Smooth muscle cell (in vitro differentiated cells): Measurements from ENCODE around the gene EPC1. TPM values are rescaled to one million over a fixed set of nuclear protein-coding genes. Genes with fewer than 3 reads are reported as not detected.
"Not testable (repeated sequence)": the region's sequence is repeated elsewhere in the genome, so short reads cannot be mapped to it uniquely, and the experiment has no call there.

ENCODE experiments used
- DNase-seq: peaks from one replicate; lab custom pipeline; 2025; ENCODE audit not compliant: unreplicated experiment; lab: John Stamatoyannopoulos, UW
- H2AFZ ChIP-seq: fragments of 200-600 bp; sonication (generic); 2 replicates; pipeline ENCODE4 v1.6.0; 2016; ENCODE audit warnings: antibody characterized with exemption, low read depth, mild to moderate bottlenecking
- H3F3A ChIP-seq: fragments of 200-600 bp; sonication (generic); 2 replicates; pipeline ENCODE4 v1.6.0; 2017; ENCODE audit warnings: antibody characterized with exemption, low read depth
- H3K27ac ChIP-seq: fragments of 200-600 bp; sonication (generic); 2 replicates; pipeline ENCODE4 v1.5.1; 2016; ENCODE audit warnings: low read depth, mild to moderate bottlenecking
- H3K27me3 ChIP-seq: fragments of 200-600 bp; sonication (generic); 2 replicates; pipeline ENCODE4 v1.6.1; 2016; ENCODE audit warnings: low read depth, mild to moderate bottlenecking
- H3K36me3 ChIP-seq: fragments of 200-600 bp; sonication (generic); 2 replicates; pipeline ENCODE4 v1.5.1; 2016; ENCODE audit warnings: low read depth
- H3K4me1 ChIP-seq: fragments of 200-600 bp; sonication (generic); 2 replicates; pipeline ENCODE4 v1.5.1; 2016; ENCODE audit warnings: low read depth
- H3K4me2 ChIP-seq: fragments of 200-600 bp; sonication (generic); 2 replicates; pipeline ENCODE4 v1.6.0; 2016; ENCODE audit warnings: mild to moderate bottlenecking
- H3K4me3 ChIP-seq: fragments of 200-600 bp; sonication (generic); 2 replicates; pipeline ENCODE4 v1.5.1; 2016; ENCODE audit warnings: mild to moderate bottlenecking
- H3K79me2 ChIP-seq: fragments of 200-600 bp; sonication (generic); 2 replicates; pipeline ENCODE4 v1.6.0; 2016; ENCODE audit warnings: low read depth, mild to moderate bottlenecking
- H3K9ac ChIP-seq: fragments of 200-600 bp; sonication (generic); 2 replicates; pipeline ENCODE4 v1.6.0; 2016; ENCODE audit warnings: low read depth
- H3K9me3 ChIP-seq: fragments of 200-600 bp; sonication (generic); replicated peaks from 2 replicates; pipeline ENCODE4 v1.5.1; 2016; ENCODE audit warnings: low read depth
- H4K20me1 ChIP-seq: fragments of 200-600 bp; sonication (generic); 2 replicates; pipeline ENCODE4 v1.6.0; 2016; ENCODE audit warnings: low read depth
- WGBS: methylation state at CpG from one replicate; pipeline ENCODE4 v1.1.7; 2016; ENCODE audit warnings: low lambda C conversion rate; 5-methylcytosine and 5-hydroxymethylcytosine counted together
- polyA plus RNA-seq: library from polyadenylated mRNA; unstranded; fragments of >200 nt; fragmentation: Nextera tagmentation; extraction: Ambion mirVana; gene quantifications from 2 replicates; pipeline ENCODE4 v1.2.1, GENCODE V29; 2016
- total RNA-seq: library from RNA; depleted of rRNA; stranded (reverse); fragments of >200 nt; gene quantifications from 2 replicates; pipeline ENCODE4 v1.2.3, GENCODE V29; 2014
- TF ChIP-seq, protein P1 (sequence below): fragments of 200-600 bp; sonication (generic); IDR thresholded peaks from 2 replicates; pipeline ENCODE4 v1.5.1; 2017; ENCODE audit warnings: borderline replicate concordance, mild to moderate bottlenecking, antibody characterized with exemption; ENCODE audit not compliant: insufficient read depth, poor library complexity, severe bottlenecking

The EPC1 gene, protein sequence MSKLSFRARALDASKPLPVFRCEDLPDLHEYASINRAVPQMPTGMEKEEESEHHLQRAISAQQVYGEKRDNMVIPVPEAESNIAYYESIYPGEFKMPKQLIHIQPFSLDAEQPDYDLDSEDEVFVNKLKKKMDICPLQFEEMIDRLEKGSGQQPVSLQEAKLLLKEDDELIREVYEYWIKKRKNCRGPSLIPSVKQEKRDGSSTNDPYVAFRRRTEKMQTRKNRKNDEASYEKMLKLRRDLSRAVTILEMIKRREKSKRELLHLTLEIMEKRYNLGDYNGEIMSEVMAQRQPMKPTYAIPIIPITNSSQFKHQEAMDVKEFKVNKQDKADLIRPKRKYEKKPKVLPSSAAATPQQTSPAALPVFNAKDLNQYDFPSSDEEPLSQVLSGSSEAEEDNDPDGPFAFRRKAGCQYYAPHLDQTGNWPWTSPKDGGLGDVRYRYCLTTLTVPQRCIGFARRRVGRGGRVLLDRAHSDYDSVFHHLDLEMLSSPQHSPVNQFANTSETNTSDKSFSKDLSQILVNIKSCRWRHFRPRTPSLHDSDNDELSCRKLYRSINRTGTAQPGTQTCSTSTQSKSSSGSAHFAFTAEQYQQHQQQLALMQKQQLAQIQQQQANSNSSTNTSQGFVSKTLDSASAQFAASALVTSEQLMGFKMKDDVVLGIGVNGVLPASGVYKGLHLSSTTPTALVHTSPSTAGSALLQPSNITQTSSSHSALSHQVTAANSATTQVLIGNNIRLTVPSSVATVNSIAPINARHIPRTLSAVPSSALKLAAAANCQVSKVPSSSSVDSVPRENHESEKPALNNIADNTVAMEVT
- total RNA-seq = 52.1 TPM in 2 replicates
- 16.3 and 19.4 TPM in 2 replicates for polyA plus RNA-seq

DNA sequence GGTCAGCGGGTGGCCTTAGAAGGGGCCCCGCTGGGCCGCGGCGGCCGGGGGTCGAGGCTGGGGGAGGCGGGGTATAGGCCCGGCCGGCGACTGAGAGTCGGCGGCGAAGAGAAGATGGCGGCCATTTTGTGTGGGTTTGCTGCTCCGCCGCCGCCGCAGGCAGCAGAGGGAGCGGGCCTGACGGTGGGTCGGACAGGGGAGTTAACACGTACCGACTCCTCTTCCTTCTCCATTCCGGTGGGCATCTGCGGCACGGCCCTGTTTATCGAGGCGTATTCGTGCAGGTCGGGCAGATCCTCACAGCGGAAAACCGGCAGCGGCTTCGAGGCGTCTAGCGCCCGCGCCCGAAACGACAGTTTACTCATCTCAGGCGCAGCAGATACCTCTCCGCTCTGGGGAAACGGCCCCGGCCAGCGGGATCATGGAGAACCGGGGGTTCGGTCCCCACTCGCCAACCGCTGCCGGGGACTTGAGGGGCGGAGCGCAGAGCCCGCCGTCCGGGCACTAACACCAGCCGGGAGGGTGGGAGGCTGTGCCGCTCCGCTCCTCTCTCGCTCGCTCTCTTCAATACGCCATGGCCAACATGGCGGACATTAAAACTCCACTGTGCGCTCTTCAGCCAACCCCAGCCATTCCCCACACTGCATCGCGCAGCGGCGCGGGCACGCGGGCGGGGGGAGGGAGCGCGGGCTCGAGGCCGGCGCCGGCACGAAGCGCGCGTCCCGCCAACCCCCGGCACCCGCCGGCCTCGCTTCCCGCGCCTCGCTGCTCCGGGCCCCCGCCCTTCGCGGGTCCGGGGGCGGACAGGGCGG is at the start of gene EPC1:
EPC1 (minus strand) TSS at position 608 of the 812 bp plus-strand sequence; CDS start at position 365, 243 bp downstream.
- no peaks in the 10 kb centered on the region for H3K9me3 ChIP-seq
- peaks cover 19% of the 10 kb centered on the region for H3K4me1 ChIP-seq

DNA sequence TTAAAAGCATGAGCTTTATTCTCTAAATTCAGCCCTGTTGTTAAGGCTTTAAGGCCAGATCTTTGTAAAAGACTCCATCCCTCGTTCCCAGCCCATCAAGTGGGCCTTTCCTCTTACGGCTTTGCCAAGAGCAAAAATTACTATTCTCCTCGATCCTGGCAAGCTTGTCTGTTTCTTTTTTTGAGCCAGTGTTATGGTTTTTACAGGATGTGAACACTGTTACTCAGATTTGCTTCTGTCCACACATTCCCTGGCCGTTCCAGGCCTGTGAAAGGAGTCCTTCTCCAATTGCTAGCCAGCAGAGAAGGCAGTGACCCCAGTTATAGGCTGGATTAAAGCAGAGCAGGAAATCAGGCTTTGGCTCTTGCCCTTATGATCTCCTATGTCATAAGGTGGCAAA is 47.0 kb upstream of the EPC1 start:
- no peak overlapping the region for H3K9ac ChIP-seq
- H3K4me2 ChIP-seq = no peak overlapping the region
- no peak overlapping the region for H3K4me3 ChIP-seq
- no peaks in the 10 kb centered on the region for H3K79me2 ChIP-seq
- H3K4me1 ChIP-seq = no peaks in the 10 kb centered on the region
- TF ChIP-seq, protein P1, sequence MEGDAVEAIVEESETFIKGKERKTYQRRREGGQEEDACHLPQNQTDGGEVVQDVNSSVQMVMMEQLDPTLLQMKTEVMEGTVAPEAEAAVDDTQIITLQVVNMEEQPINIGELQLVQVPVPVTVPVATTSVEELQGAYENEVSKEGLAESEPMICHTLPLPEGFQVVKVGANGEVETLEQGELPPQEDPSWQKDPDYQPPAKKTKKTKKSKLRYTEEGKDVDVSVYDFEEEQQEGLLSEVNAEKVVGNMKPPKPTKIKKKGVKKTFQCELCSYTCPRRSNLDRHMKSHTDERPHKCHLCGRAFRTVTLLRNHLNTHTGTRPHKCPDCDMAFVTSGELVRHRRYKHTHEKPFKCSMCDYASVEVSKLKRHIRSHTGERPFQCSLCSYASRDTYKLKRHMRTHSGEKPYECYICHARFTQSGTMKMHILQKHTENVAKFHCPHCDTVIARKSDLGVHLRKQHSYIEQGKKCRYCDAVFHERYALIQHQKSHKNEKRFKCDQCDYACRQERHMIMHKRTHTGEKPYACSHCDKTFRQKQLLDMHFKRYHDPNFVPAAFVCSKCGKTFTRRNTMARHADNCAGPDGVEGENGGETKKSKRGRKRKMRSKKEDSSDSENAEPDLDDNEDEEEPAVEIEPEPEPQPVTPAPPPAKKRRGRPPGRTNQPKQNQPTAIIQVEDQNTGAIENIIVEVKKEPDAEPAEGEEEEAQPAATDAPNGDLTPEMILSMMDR = no peak
- no peaks in the 10 kb centered on the region for H4K20me1 ChIP-seq
- H3K9me3 ChIP-seq = no peaks in the 10 kb centered on the region
- no peak overlapping the region for H3K27ac ChIP-seq
- WGBS = 78% methylated on average over 4 of the region's 4 CpGs
- H2AFZ ChIP-seq = no peak overlapping the region
- no peaks in the 10 kb centered on the region for H3F3A ChIP-seq
- no peak for DNase-seq
- H3K36me3 ChIP-seq = no peaks in the 10 kb centered on the region
- H3K27me3 ChIP-seq = no peaks in the 10 kb centered on the region

More for the DNA sequence above, at the start of gene EPC1:
- under 1% methylated on average over 81 of the region's 97 CpGs for WGBS
- peaks cover 81% of the 10 kb centered on the region for H3K79me2 ChIP-seq
- TF ChIP-seq, protein P1 = no peak
- no peaks in the 10 kb centered on the region for H3K36me3 ChIP-seq
- H3K4me2 ChIP-seq = peak within 1 kb of the TSS; percentile 96
- H4K20me1 ChIP-seq = peaks cover 79% of the 10 kb centered on the region
- H3K4me3 ChIP-seq = peak within 1 kb of the TSS; percentile 88
- peak; percentile 94 for DNase-seq
- H3F3A ChIP-seq = no peaks in the 10 kb centered on the region
- H3K27me3 ChIP-seq = no peaks in the 10 kb centered on the region
- H3K9ac ChIP-seq = peak within 1 kb of the TSS; percentile 100
- H3K27ac ChIP-seq = peak within 1 kb of the TSS; percentile 100
- H2AFZ ChIP-seq = peak within 1 kb of the TSS; percentile 95

DNA sequence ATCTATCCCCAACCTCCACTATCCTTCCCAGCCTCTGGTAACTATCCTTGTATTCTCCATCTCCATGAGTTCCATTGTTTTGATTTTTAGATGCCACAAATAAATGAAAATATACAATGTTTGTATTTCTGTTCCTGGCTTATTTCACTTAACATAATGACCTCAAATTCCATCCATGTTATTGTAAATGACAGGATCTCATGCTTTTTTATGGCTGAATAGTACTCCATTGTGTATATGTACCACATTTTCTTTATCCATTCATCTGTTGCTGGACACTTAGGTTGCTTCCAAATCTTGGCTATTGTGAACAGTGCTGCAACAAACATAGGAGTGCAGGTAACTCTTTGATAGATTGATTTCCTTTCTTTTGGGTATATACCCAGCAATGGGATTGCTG is 45.3 kb upstream of the EPC1 start:
- not testable (repeated sequence) for H3K4me3 ChIP-seq, H4K20me1 ChIP-seq, H3K79me2 ChIP-seq, H3K4me1 ChIP-seq, H3K27ac ChIP-seq, H3K36me3 ChIP-seq, H3K27me3 ChIP-seq, H3K9ac ChIP-seq, DNase-seq, H3K4me2 ChIP-seq, H3K9me3 ChIP-seq, H2AFZ ChIP-seq, H3F3A ChIP-seq

DNA sequence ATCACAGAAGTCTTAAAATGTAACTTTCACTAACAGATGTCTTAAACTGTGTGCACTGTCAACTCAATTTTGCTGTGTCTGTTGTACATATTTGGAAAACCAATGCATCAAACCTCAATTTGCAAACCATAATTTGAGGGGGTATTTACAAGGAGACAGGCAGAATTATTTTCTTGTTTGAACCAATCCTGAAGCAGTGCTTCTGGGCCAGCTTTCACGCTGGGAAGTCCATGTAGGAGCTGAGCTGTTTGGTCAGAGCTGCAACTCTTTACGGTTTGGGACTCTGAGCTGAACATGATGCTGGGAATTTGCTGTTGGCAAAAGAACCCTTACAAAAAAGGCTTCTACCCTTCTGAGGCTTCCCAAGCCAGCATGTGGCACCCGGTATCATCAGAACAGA is 43.2 kb upstream of the EPC1 start:
- no peaks in the 10 kb centered on the region for H4K20me1 ChIP-seq
- no peak overlapping the region for H3K27ac ChIP-seq
- 99% methylated on average over 3 of the region's 3 CpGs for WGBS
- H3K4me2 ChIP-seq = no peak overlapping the region
- no peaks in the 10 kb centered on the region for H3K9me3 ChIP-seq
- no peak overlapping the region for H3K9ac ChIP-seq
- DNase-seq = no peak
- H3F3A ChIP-seq = no peaks in the 10 kb centered on the region
- H2AFZ ChIP-seq = peak overlapping the region; percentile 31
- no peak overlapping the region for H3K4me3 ChIP-seq
- H3K36me3 ChIP-seq = no peaks in the 10 kb centered on the region
- H3K27me3 ChIP-seq = no peaks in the 10 kb centered on the region
- H3K4me1 ChIP-seq = no peaks in the 10 kb centered on the region
- TF ChIP-seq, protein P1 = no peak
- H3K79me2 ChIP-seq = no peaks in the 10 kb centered on the region
